ELR (cell line): ENCODE results near the gene ABCC3.
"Not testable (repeated sequence)": the region's sequence is repeated elsewhere in the genome, so short reads cannot be mapped to it uniquely, and the experiment has no call there.

Source experiments
- DNase-seq: peaks from one replicate; pipeline ENCODE4 v3.0.0-alpha.2; 2015; ENCODE audit warnings: low read depth

ABCC3 gene

GRCh38 chr17:50707289-50708049, 72.8 kb downstream of the ABCC3 start, which contains the start of gene ANKRD40:
Gene ANKRD40 (minus strand): TSS chr17:50707914. CDS start chr17:50707654, 260 bp downstream.
- DNase-seq, result peak; percentile 96

DNA sequence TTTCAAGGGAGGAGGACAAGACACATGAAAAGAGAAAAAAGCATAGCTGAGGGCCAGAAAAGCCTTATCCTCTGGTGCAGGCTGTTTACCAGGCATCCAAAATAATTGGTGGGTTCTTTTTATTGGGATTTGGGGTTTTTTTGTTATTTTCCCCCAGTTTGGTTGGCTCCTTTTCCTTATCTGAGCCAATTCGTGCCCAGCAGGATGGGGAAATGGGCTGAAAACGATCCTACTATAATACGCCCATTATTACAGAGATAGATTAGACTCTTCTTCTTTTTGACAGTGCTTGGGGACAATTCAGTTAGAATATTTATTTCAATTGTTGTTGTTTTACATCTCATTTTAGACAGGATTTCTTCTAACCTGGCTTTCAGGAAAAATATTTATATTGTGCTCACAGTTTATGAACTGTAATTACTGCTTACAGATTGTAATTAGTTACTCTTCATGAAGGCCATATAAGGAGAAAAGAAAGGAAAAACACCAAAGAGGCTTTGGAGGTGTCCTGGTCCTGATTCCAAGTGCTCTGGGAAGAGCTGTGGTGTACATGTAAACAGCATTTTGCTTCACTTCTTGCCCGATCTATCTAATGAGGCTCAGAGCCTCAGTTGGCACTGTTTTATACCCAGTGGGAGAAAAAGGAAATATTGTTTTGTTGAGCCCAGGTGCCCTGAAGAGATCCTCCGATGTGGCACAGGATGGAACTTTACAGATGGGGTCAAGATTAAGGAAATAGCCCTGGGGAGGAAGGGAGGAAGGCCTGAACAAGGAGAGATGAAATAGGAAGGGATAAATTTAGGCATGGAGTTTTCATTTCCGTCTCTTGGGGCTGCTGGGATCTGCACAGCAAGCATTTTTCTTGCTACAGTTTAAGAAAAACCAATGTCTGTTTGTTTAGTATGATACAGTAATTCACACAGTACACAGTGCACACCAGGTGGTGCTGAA, 73.6 kb downstream of the ABCC3 start:
- DNase-seq, result peak; percentile 44

DNA sequence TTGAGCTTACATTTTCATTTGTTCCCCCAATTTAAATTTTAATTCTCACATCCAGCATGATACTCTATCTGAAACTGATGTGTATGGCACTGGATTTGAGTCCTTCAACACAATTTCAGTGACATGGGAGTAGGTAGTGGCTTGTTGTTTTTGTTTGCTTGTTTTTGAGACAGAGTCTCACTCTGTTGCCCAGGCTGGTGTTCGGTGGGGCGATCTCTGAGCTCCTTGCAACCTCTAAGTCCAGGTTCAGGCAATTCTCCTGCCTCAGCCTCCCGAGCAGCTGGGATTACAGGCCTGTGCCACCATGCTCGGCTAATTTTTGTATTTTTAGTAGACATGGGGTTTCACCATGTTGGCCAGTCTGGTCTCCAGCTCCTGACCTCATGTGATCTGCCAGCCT, 74.4 kb downstream of the ABCC3 start:
- not testable (repeated sequence) for DNase-seq

DNA sequence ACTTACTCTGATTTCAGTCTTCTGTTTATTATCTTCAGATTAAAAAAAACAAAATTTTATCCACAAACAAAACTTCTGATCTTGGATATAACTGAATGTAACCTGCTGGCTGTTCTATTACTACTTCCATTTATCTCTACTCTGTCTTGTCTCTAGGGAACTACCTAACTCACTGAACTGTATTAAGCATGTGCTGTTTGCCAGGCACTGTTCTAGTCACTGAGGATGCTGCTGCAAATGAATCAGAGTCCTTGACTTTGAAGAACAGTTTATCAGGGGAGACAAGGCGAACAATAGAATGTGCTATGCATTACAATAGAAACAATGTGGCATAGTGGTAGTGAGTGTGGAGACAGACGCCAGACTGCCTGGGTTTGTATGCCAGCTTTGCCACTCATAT, 75.3 kb downstream of the ABCC3 start:
- DNase-seq, result no peak

GRCh38 chr17:50710650-50711049, 76.0 kb downstream of the ABCC3 start:
- DNase-seq, result no peak

DNA sequence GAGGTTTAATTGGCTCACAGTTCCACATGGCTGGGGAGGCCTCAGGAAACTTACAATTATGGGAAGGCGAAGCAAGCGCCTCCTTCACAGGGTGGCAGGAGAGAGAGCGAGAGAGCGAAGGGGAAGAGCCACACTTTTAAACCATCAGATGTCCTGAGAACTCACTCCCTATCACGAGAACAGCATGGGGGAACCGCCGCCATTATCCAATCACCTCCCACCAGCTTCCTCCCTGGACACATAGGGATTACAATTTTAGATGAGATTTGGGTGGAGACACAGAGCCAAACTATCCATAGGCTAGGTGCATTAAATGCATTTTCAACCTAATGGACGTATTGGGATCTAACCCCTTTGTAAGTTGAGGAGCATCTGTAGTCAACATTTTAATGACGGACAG, 78.0 kb downstream of the ABCC3 start:
- DNase-seq, result no peak

DNA sequence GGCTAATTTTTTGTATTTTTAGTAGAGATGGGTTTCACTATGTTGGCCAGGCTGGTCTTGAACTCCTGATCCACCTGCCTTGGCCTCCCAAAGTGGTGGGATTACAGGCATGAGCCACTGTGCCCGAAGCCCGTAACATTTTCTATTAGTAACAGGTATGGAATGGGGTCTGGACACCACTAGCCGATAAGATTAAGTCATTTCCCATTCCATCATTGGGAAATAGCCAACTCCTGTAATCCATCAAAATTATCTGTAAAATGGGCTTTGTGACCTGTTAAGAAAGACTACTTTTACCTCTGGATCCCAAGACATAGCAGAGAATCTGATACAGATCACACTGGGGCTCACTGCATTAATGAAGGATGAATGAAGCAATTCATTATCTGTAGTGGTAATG, 80.8 kb downstream of the ABCC3 start:
- peak; percentile 61 for DNase-seq

- peak; percentile 97 for DNase-seq
Observed at GRCh38 chr17:50719144-50719923, 84.7 kb downstream of the ABCC3 start, which contains the start of gene LUC7L3. Gene LUC7L3 (plus strand): TSS chr17:50719603. CDS start chr17:50719733, 130 bp downstream.

GRCh38 chr17:50719924-50720794, 85.5 kb downstream of the ABCC3 start:
- no peak for DNase-seq

- peak; percentile 48 for DNase-seq
Observed at GRCh38 chr17:50721194-50722010, 86.7 kb downstream of the ABCC3 start.

GRCh38 chr17:50722746-50723145, 88.1 kb downstream of the ABCC3 start:
- DNase-seq, result no peak

GRCh38 chr17:50724622-50725021, 89.9 kb downstream of the ABCC3 start:
- DNase-seq, result not testable (repeated sequence)

GRCh38 chr17:50725769-50726655, 91.3 kb downstream of the ABCC3 start:
- DNase-seq, result no peak

- DNase-seq, result no peak
Observed at GRCh38 chr17:50728112-50728429, 93.4 kb downstream of the ABCC3 start.

DNA sequence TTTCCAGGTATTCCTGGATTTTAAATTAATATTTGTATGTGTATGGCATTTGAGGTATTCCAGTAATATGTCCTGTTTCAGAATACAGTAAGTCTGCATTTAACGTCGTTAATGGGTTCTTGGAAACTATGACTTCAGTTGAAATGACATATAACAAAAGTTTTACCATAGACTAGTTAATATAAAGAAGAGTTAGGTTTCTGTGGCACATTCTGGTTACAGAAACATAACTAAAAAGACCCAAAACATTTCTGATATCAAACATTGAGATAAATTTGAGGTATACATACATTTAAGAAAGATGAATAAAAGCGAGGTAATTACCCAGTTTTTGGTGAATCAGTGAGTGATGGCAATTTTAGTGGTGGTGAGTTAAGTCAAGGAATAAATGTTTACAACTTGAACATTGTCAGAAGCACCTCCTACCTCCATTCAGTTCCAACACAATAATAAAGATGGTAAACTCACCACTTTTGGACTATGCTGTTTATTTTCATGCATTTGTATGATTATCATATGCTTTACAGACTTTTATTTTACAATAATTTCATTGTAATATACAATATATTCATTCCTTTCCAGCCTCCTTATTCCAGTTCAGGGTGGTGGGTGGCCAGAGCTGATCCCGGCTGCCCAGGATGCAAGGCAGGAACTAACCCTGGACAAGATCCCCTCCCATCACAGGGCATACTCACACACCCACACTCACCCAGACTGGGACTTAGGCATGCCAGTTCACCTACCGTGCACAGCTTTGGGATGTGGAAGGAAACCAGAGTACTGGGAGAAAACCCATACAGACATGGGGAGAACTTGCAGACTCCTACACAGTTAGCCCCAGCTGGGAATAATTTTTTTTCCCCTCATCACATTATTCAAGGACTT, 94.4 kb downstream of the ABCC3 start:
- DNase-seq, result no peak

GRCh38 chr17:50731575-50732460, 97.1 kb downstream of the ABCC3 start:
- DNase-seq, result no peak

DNA sequence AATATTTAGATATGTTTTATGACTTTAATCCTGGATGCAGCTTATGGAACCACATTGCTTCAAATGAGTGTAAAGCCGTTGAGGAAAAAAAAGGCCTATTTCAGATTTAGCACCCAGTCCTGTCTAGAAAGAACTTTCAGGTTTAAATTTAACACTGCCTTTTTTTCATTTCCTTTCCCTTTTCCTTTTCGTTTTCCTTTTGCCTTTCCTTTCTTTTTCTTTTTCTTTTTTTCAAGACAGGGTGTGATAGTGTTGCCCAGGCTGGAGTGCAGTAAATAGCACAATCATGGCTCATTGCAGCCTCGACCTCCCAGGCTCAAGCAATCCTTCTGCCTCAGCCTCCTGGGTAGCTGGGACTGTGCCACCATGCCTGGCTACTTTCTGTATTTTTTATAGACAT, 100.6 kb downstream of the ABCC3 start:
- DNase-seq, result no peak
